T-cell (primary cell): ENCODE data around the gene SEPTIN5. TPM values are rescaled to one million over a fixed set of nuclear protein-coding genes. Genes with fewer than 3 reads are reported as not detected.
A peak's percentile ranks its signal among the peaks of the same experiment; 100 is the strongest.

Experiments
- ATAC-seq, 4 experiments: fragments of 200-7000 bp in 3 of 4; fragments of 150-1000 bp in 1 of 4; cut with Tn5 transposase; replicated peaks in 1 of 4; 1 replicate in 3 of 4; 2 replicates in 1 of 4; pipeline ENCODE4 v1.10.0; 2021; ENCODE audit warnings: moderate library complexity in 3 of 4, mild to moderate bottlenecking in 2 of 4, moderate number of reproducible peaks in 1 of 4
- CTCF ChIA-PET, 2 donors: fragments of 300-600 bp; sonication (Branson Sonifier 250); formaldehyde crosslinking; loops; one replicate each; lab custom pipeline; 2022; ENCODE audit warnings: antibody characterized with exemption in 2 of 2; lab: Charles Lee
- POLR2A ChIA-PET, 2 donors: fragments of 300-600 bp; sonication (Branson Sonifier 250); formaldehyde crosslinking; loops; one replicate each; lab custom pipeline; 2022; ENCODE audit warnings: antibody characterized with exemption in 2 of 2; lab: Charles Lee
- DNase-seq, 35 experiments: peaks; one replicate each; pipeline versions ENCODE4 v3.0.0 to v3.0.0-alpha.2; 2013 to 2023
- H3K27ac ChIP-seq: one replicate; pipeline ENCODE4 v1.5.1; 2013; ENCODE audit warnings: low read length
- H3K27me3 ChIP-seq, 2 experiments: replicated peaks in 1 of 2; 1 replicate in 1 of 2; 2 replicates in 1 of 2; pipeline versions ENCODE4 v1.6.1 to v1.7.0; 2013; ENCODE audit warnings: low read length in 1 of 2, mixed read lengths in 1 of 2; ENCODE audit not compliant: control insufficient read depth in 2 of 2, insufficient read depth in 2 of 2; ENCODE audit errors: extremely low read depth in 1 of 2
- H3K36me3 ChIP-seq, 2 donors: 1 replicate in 1 of 2; 2 replicates in 1 of 2; pipeline versions ENCODE4 v1.6.1 to v1.7.0; 2013; ENCODE audit warnings: low read length in 1 of 2; ENCODE audit not compliant: control insufficient read depth in 2 of 2, insufficient read depth in 1 of 2; ENCODE audit errors: extremely low read depth in 1 of 2
- H3K4me1 ChIP-seq, 2 experiments: 1 replicate in 1 of 2; 2 replicates in 1 of 2; pipeline versions ENCODE4 v1.6.1 to v1.7.0; 2013; ENCODE audit warnings: low read length in 2 of 2, mixed read lengths in 1 of 2; ENCODE audit not compliant: insufficient read depth in 2 of 2, control insufficient read depth in 1 of 2; ENCODE audit errors: extremely low read depth in 1 of 2
- H3K4me3 ChIP-seq, 2 donors: 1 replicate in 1 of 2; 2 replicates in 1 of 2; pipeline versions ENCODE4 v1.5.1 to v1.7.0; 2013; ENCODE audit warnings: mild to moderate bottlenecking in 2 of 2, low read length in 1 of 2, moderate library complexity in 1 of 2; ENCODE audit not compliant: control insufficient read depth in 1 of 2; ENCODE audit errors: extremely low read depth in 1 of 2
- H3K9me3 ChIP-seq: 2 replicates; pipeline ENCODE4 v1.7.0; 2013
- H3K27ac Mint-ChIP-seq, 2 donors: one replicate each; pipeline ENCODE4 v1.8.0; 2020 to 2021; ENCODE audit warnings: mild to moderate bottlenecking in 2 of 2, mixed read lengths in 2 of 2
- H3K27me3 Mint-ChIP-seq, 2 donors: one replicate each; pipeline ENCODE4 v1.8.0; 2021 to 2022; ENCODE audit warnings: mixed read lengths in 2 of 2
- H3K36me3 Mint-ChIP-seq: one replicate; pipeline ENCODE4 v1.8.0; 2021; ENCODE audit warnings: mixed read lengths
- H3K4me1 Mint-ChIP-seq, 3 donors: one replicate each; pipeline ENCODE4 v1.8.0; 2020 to 2022; ENCODE audit warnings: mixed read lengths in 3 of 3, mild to moderate bottlenecking in 1 of 3
- H3K4me3 Mint-ChIP-seq, 3 donors: one replicate each; pipeline ENCODE4 v1.8.0; 2020 to 2022; ENCODE audit warnings: mild to moderate bottlenecking in 3 of 3, mixed read lengths in 3 of 3, moderate library complexity in 3 of 3
- H3K9me3 Mint-ChIP-seq, 3 donors: one replicate each; pipeline ENCODE4 v1.8.0; 2020 to 2022; ENCODE audit warnings: mixed read lengths in 3 of 3
- WGBS: methylation state at CpG from one replicate; pipeline ENCODE4 v1.1.5; 2013; ENCODE audit warnings: missing lambda C conversion rate; ENCODE audit not compliant: insufficient coverage; 5-methylcytosine and 5-hydroxymethylcytosine counted together
- total RNA-seq, 35 experiments: library from RNA in 6 of 35; stranded (reverse) in 6 of 35; fragments of 120-200 nt in 1 of 35; gene quantifications; one replicate each; pipeline versions ENCODE4 v1.2.1 to v1.2.4 and lab custom pipeline; 2013 to 2026

SEPTIN5 gene
- 1 to 10 TPM in 3 of 5 donors, under 1 TPM in 2; 0.33 to 3.2 (median 1.2) TPM for total RNA-seq
- 0.37 TPM for total RNA-seq (2013)
- 0 to 0.51 (median 0) reads per million in 29 experiments for total RNA-seq (lab: John Stamatoyannopoulos, UW)

- peaks cover 0 to 60% of the 10 kb centered on the region in 2 experiments for H3K27me3 ChIP-seq
- DNase-seq (no peak), ATAC-seq (no peak)
Observed at GRCh38 chr22:19714312-19715187, at the start of gene SEPTIN5. Gene SEPTIN5, plus strand, starts transcription at chr22:19714503. Its CDS starts 86 bp downstream, at chr22:19714589.

GRCh38 chr22:19664951-19665783 lies 49.1 kb upstream of the SEPTIN5 start:
- H3K4me3 ChIP-seq = no peak overlapping the region
- H3K36me3 Mint-ChIP-seq = no peaks in the 10 kb centered on the region
- ChIA-PET POLR2A (no interaction called here), CTCF (no interaction called here)
- no peaks in the 10 kb centered on the region for H3K36me3 ChIP-seq
- H3K27ac ChIP-seq = no peak overlapping the region
- no peak overlapping the region for H3K4me3 Mint-ChIP-seq
- H3K27me3 Mint-ChIP-seq = peaks cover 3 to 17% of the 10 kb centered on the region in 2 donors
- ATAC-seq (no peak), DNase-seq (no peak)
- no peaks in the 10 kb centered on the region for H3K9me3 Mint-ChIP-seq
- H3K4me1 Mint-ChIP-seq = no peaks in the 10 kb centered on the region
- WGBS = 82% methylated on average over 15 of the region's 19 CpGs
- no peaks in the 10 kb centered on the region for H3K4me1 ChIP-seq
- no peak overlapping the region for H3K27ac Mint-ChIP-seq
- H3K9me3 ChIP-seq = no peaks in the 10 kb centered on the region
- H3K27me3 ChIP-seq = peaks cover 0 to 32% of the 10 kb centered on the region in 2 experiments

More at GRCh38 chr22:19714312-19715187, at the start of gene SEPTIN5:
- peaks cover 5 to 39% of the 10 kb centered on the region in 2 donors for H3K27me3 Mint-ChIP-seq
- POLR2A ChIA-PET = no interaction called here
- no peaks in the 10 kb centered on the region for H3K36me3 Mint-ChIP-seq
- no peak within 1 kb of the TSS for H3K27ac ChIP-seq
- peak within 1 kb of the TSS; percentile 69 to 77 (median 72) for H3K4me3 Mint-ChIP-seq
- H3K4me1 Mint-ChIP-seq = peaks cover 4 to 12% (median 10%) of the 10 kb centered on the region in 3 donors
- H3K9me3 ChIP-seq = no peaks in the 10 kb centered on the region
- WGBS = under 1% methylated on average over 100 of the region's 106 CpGs
- no peaks in the 10 kb centered on the region for H3K36me3 ChIP-seq
- H3K27ac Mint-ChIP-seq = no peak within 1 kb of the TSS
- H3K4me1 ChIP-seq = peaks cover 0 to 28% of the 10 kb centered on the region in 2 experiments
- H3K9me3 Mint-ChIP-seq = no peaks in the 10 kb centered on the region
- CTCF ChIA-PET = no interaction called here
- peak within 1 kb of the TSS in 1 of 2 donors; percentile 42 for H3K4me3 ChIP-seq

GRCh38 chr22:19665784-19666672 lies 48.3 kb upstream of the SEPTIN5 start:
- no peaks in the 10 kb centered on the region for H3K4me1 ChIP-seq
- H3K4me3 ChIP-seq = no peak overlapping the region
- no peaks in the 10 kb centered on the region for H3K36me3 ChIP-seq
- no peaks in the 10 kb centered on the region for H3K9me3 Mint-ChIP-seq
- H3K4me3 Mint-ChIP-seq = no peak overlapping the region
- no peak for ATAC-seq
- ChIA-PET CTCF (no interaction called here), POLR2A (no interaction called here)
- H3K27me3 Mint-ChIP-seq = peaks cover 3 to 17% of the 10 kb centered on the region in 2 donors
- DNase-seq = no peak
- no peaks in the 10 kb centered on the region for H3K4me1 Mint-ChIP-seq
- H3K27me3 ChIP-seq = peaks cover 0 to 32% of the 10 kb centered on the region in 2 experiments
- 81% methylated on average over 26 of the region's 26 CpGs for WGBS
- no peaks in the 10 kb centered on the region for H3K36me3 Mint-ChIP-seq
- no peak overlapping the region for H3K27ac Mint-ChIP-seq
- no peaks in the 10 kb centered on the region for H3K9me3 ChIP-seq
- no peak overlapping the region for H3K27ac ChIP-seq

- Mint-ChIP-seq H3K27me3 (peaks cover 3 to 17% of the 10 kb centered on the region in 2 donors), H3K4me3 (no peak overlapping the region), H3K9me3 (no peaks in the 10 kb centered on the region), H3K27ac (no peak overlapping the region), H3K4me1 (no peaks in the 10 kb centered on the region), H3K36me3 (no peaks in the 10 kb centered on the region)
- Histone ChIP-seq H3K4me3 (no peak overlapping the region), H3K27ac (no peak overlapping the region), H3K9me3 (no peaks in the 10 kb centered on the region), H3K27me3 (peaks cover 0 to 32% of the 10 kb centered on the region in 2 experiments), H3K36me3 (no peaks in the 10 kb centered on the region), H3K4me1 (no peaks in the 10 kb centered on the region)
- 90% methylated on average over 14 of the region's 21 CpGs for WGBS
- CTCF ChIA-PET = no interaction called here
- ATAC-seq (no peak), DNase-seq (no peak)
- POLR2A ChIA-PET = no interaction called here
Observed at GRCh38 chr22:19666673-19667593, 47.4 kb upstream of the SEPTIN5 start.

GRCh38 chr22:19667872-19668740 lies 46.2 kb upstream of the SEPTIN5 start:
- Histone ChIP-seq H3K36me3 (no peaks in the 10 kb centered on the region), H3K4me3 (no peak overlapping the region), H3K4me1 (no peaks in the 10 kb centered on the region), H3K9me3 (no peaks in the 10 kb centered on the region), H3K27me3 (peaks cover 0 to 32% of the 10 kb centered on the region in 2 experiments), H3K27ac (no peak overlapping the region)
- ChIA-PET CTCF (no interaction called here), POLR2A (no interaction called here)
- DNase-seq = no peak
- Mint-ChIP-seq H3K4me1 (no peaks in the 10 kb centered on the region), H3K9me3 (no peaks in the 10 kb centered on the region), H3K36me3 (no peaks in the 10 kb centered on the region), H3K27ac (no peak overlapping the region), H3K27me3 (peaks cover 3 to 17% of the 10 kb centered on the region in 2 donors), H3K4me3 (no peak overlapping the region)
- no peak for ATAC-seq
- WGBS = 88% methylated on average over 16 of the region's 19 CpGs
